K562 (cell line): ENCODE data around the gene SLC39A11. TPM values are rescaled to one million over a fixed set of nuclear protein-coding genes. Genes with fewer than 3 reads are reported as not detected.

Experiments
- ATAC-seq: fragments of 200-7000 bp; cut with Tn5 transposase; 3 replicates; pipeline ENCODE4 v1.9.1; 2020; ENCODE audit warnings: moderate library complexity
- BruUV-seq: library from RNA; stranded (reverse); fragments of 400-500 nt; replicated peaks from 2 replicates; lab custom pipeline; 2021; lab: Mats Ljungman, UMichigan
- CTCF ChIA-PET: fragments of 300-600 bp; formaldehyde crosslinking; extraction: SDS; loops from one replicate; lab custom pipeline; 2021; ENCODE audit warnings: low intra/inter-chr PET ratio; lab: Yijun Ruan, JAX
- POLR2A ChIA-PET: fragments of 300-600, 350-650 bp; sonication (Branson Sonifier 250); formaldehyde crosslinking; extraction: SDS; loops from one replicate; lab custom pipeline; 2021; ENCODE audit warnings: antibody characterized with exemption, inconsistent platforms; lab: Yijun Ruan, JAX
- DNase-seq, 4 experiments: peaks; one replicate each; pipeline versions ENCODE4 v3.0.0 to v3.0.0-alpha.2; 2011 to 2018; ENCODE audit warnings: low spot score in 3 of 4, mixed read lengths in 3 of 4; ENCODE audit errors: extremely low read depth in 1 of 4
- FAIRE-seq: peaks from 2 replicates; lab custom pipeline; 2011; peaks lifted over from hg19 to GRCh38; lab: Jason Lieb, UNC
- H2AFZ ChIP-seq: 2 replicates; pipeline ENCODE4 v1.6.0; 2011; ENCODE audit warnings: low read depth, low read length, control low read depth, inconsistent platforms
- H3K27ac ChIP-seq: fragments of 200-600 bp; 3 replicates; pipeline ENCODE4 v1.8.0; 2011; ENCODE audit warnings: low read depth, mild to moderate bottlenecking, control low read depth, inconsistent platforms, low read length, moderate library complexity, mixed read lengths; ENCODE audit errors: extremely low read depth
- H3K27me3 ChIP-seq, 2 experiments: fragments of 300-600 bp in 1 of 2; 2 replicates in 1 of 2; 3 replicates in 1 of 2; pipeline versions ENCODE4 v1.6.0 to v1.8.0; 2011; ENCODE audit warnings: inconsistent platforms in 2 of 2, low read length in 2 of 2, mild to moderate bottlenecking in 1 of 2, mixed read lengths in 1 of 2, moderate library complexity in 1 of 2; ENCODE audit not compliant: control insufficient read depth in 2 of 2, insufficient read depth in 2 of 2
- H3K36me3 ChIP-seq: fragments of 300-600 bp; 3 replicates; pipeline ENCODE4 v1.8.0; 2011; ENCODE audit warnings: mild to moderate bottlenecking, low read length, inconsistent platforms; ENCODE audit not compliant: control insufficient read depth, insufficient read depth
- H3K4me1 ChIP-seq, 2 experiments: fragments of 200-600 bp in 1 of 2; replicated peaks in 1 of 2; 2 replicates in 1 of 2; 3 replicates in 1 of 2; pipeline versions ENCODE4 v1.5.1 to v1.8.0; 2011; ENCODE audit warnings: inconsistent platforms in 2 of 2, low read length in 2 of 2, mild to moderate bottlenecking in 1 of 2, mixed read lengths in 1 of 2, moderate library complexity in 1 of 2; ENCODE audit not compliant: control insufficient read depth in 2 of 2, insufficient read depth in 2 of 2
- H3K4me2 ChIP-seq: 2 replicates; pipeline ENCODE4 v1.6.1; 2011; ENCODE audit warnings: low read length, control low read depth, inconsistent platforms, mixed read lengths; ENCODE audit not compliant: insufficient read depth
- H3K4me3 ChIP-seq: fragments of 200-600 bp; sonication (generic), shearing (Covaris generic); 2 replicates; pipeline ENCODE4 v1.5.1; 2016; ENCODE audit warnings: control low read depth, inconsistent platforms
- H3K79me2 ChIP-seq: fragments of 200-600 bp; 3 replicates; pipeline ENCODE4 v1.8.0; 2011; ENCODE audit warnings: low read length, inconsistent platforms; ENCODE audit not compliant: control insufficient read depth, insufficient read depth
- H3K9ac ChIP-seq, 2 experiments: 2 replicates each; pipeline versions ENCODE4 v1.6.0 to v1.6.1; 2011; ENCODE audit warnings: low read depth in 2 of 2, low read length in 2 of 2, control low read depth in 1 of 2, inconsistent platforms in 1 of 2, mild to moderate bottlenecking in 1 of 2, mixed read lengths in 1 of 2; ENCODE audit not compliant: insufficient read depth in 1 of 2
- H3K9me1 ChIP-seq: one replicate; pipeline ENCODE4 v1.6.0; 2011; ENCODE audit warnings: inconsistent platforms, mild to moderate bottlenecking, low read length, moderate library complexity; ENCODE audit not compliant: control insufficient read depth, insufficient read depth
- H3K9me3 ChIP-seq: replicated peaks from 2 replicates; pipeline ENCODE4 v1.5.1; 2011; ENCODE audit warnings: low read depth, low read length, inconsistent platforms; ENCODE audit not compliant: control insufficient read depth, insufficient read depth
- H4K20me1 ChIP-seq: replicated peaks from 2 replicates; pipeline ENCODE4 v1.6.1; 2011; ENCODE audit warnings: low read length, inconsistent platforms, mixed read lengths; ENCODE audit not compliant: control insufficient read depth, insufficient read depth
- FUS ChIP-seq: fragments of 200-400 bp; formaldehyde crosslinking; optimal IDR thresholded peaks from 2 replicates; pipeline ENCODE3; 2017; ENCODE audit warnings: low read depth, low read length
- MXI1 ChIP-seq: IDR thresholded peaks from 2 replicates; pipeline ENCODE4 v1.6.1; 2011; ENCODE audit warnings: low read depth, mild to moderate bottlenecking, improper control_type of control experiment, low read length
- NEUROD1 ChIP-seq: fragments of 150-350 bp; IDR thresholded peaks from 2 replicates; pipeline ENCODE4 v1.6.1; 2014; ENCODE audit warnings: borderline replicate concordance, low read length, low read depth; ENCODE audit not compliant: partially characterized antibody
- SRF ChIP-seq, 2 experiments: fragments of 250-450, 450-650 bp in 1 of 2; sonication (Bioruptor Pico) in 1 of 2; sonication (generic) in 1 of 2; formaldehyde crosslinking; IDR thresholded peaks; 2 replicates each; pipeline versions ENCODE4 v1.5.0 to v1.5.1; 2020 to 2022; ENCODE audit warnings: mild to moderate bottlenecking in 1 of 2, missing genetic modification reagents in 1 of 2
- TEAD4 ChIP-seq, 2 experiments: sonication (generic) in 1 of 2; formaldehyde crosslinking in 1 of 2; IDR thresholded peaks; 2 replicates each; pipeline versions ENCODE4 v1.6.1 to v1.8.0; 2012 to 2022; ENCODE audit warnings: borderline replicate concordance in 1 of 2, inconsistent platforms in 1 of 2, low read length in 1 of 2, mild to moderate bottlenecking in 1 of 2, missing genetic modification reagents in 1 of 2
- ZBED1 ChIP-seq: IDR thresholded peaks from 2 replicates; pipeline ENCODE4 v1.6.1; 2014
- WGBS: fragments of 100-300 bp; shearing (Covaris generic); methylation state at CpG from one replicate; pipeline ENCODE4 v1.1.6; 2016; ENCODE audit warnings: low coverage, mixed read lengths; ENCODE audit not compliant: insufficient coverage; ENCODE audit errors: missing lambda C conversion rate; 5-methylcytosine and 5-hydroxymethylcytosine counted together
- in situ Hi-C: fragments of 300-500 bp; cut with MboI; formaldehyde crosslinking; loops from 4 replicates; pipeline ENCODE4 v1.15.0; 2018; ENCODE audit warnings: inconsistent platforms, mixed read lengths
- intact Hi-C: fragments of 100-400 bp; cut with micrococcal nuclease; formaldehyde crosslinking; loops from 2 replicates; pipeline ENCODE4 v1.14.2; 2022
- polyA plus RNA-seq, 8 experiments: library from polyadenylated mRNA; depleted of rRNA in 4 of 8; stranded (reverse) in 5 of 8; unstranded in 3 of 8; fragments of >200 nt; fragmentation: Nextera tagmentation in 2 of 8; fragmentation: Illumina TruSeq in 1 of 8; extraction: Ambion mirVana in 2 of 8; extraction: Trizol in 1 of 8; gene quantifications; 2 replicates each; pipeline versions ENCODE4 v1.2.1 to v1.2.3, GENCODE V29; 2011 to 2014; ENCODE audit warnings: inconsistent platforms in 1 of 8, missing spikeins in 1 of 8
- total RNA-seq, 7 experiments: library from RNA; depleted of rRNA in 6 of 7; stranded (reverse); fragments of >200 nt in 6 of 7; fragmentation: Illumina TruSeq in 2 of 7; extraction: Trizol in 2 of 7; gene quantifications; 2 replicates each; pipeline versions ENCODE4 v1.2.1 to v1.2.3, GENCODE V29; 2011 to 2021; ENCODE audit warnings: low replicate concordance in 1 of 7
- TF ChIP-seq, protein P1 (sequence below): fragments of 450-650 bp; IDR thresholded peaks from 2 replicates; pipeline ENCODE4 v1.6.1; 2016; ENCODE audit warnings: antibody characterized with exemption

Gene SLC39A11
- total and polyA plus RNA-seq, 9 of the 15 experiments (the other 6 are each of a cell fraction or from before 2014, with no cell fraction given): 10.5 to 26.4 (median 13.4) TPM

DNA sequence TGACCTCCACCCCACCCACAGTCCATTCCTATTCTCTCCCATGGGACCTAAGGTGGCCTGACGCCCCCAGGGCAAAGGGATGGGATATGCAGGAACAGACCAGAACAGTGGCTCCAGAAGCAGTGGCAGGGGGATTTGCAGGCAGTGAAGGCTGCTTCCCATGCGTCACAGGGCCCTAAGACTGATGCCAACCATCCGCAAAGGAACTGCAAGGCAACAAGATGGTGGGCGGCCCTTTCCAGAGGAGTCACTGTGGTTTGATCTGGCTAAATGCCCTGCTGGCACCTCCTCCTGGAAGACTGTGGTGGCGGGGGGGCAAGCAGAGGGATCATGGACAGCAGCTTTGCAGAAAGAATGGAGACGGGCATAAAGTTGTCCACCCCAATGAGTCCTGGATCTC, 4.4 kb upstream of the SLC39A11 start:
- H3K4me3 ChIP-seq: no peak overlapping the region
- no peak for ATAC-seq
- no peak for FAIRE-seq
- no TSS peak for BruUV-seq
- ChIA-PET CTCF (no interaction called here), POLR2A (no interaction called here)
- H3K9me1 ChIP-seq: no peaks in the 10 kb centered on the region
- H3K79me2 ChIP-seq: peaks cover 6% of the 10 kb centered on the region; the same call in 2 of the 3 replicates
- WGBS: 23% methylated on average over 6 of the region's 6 CpGs
- TF ChIP-seq, protein P1, sequence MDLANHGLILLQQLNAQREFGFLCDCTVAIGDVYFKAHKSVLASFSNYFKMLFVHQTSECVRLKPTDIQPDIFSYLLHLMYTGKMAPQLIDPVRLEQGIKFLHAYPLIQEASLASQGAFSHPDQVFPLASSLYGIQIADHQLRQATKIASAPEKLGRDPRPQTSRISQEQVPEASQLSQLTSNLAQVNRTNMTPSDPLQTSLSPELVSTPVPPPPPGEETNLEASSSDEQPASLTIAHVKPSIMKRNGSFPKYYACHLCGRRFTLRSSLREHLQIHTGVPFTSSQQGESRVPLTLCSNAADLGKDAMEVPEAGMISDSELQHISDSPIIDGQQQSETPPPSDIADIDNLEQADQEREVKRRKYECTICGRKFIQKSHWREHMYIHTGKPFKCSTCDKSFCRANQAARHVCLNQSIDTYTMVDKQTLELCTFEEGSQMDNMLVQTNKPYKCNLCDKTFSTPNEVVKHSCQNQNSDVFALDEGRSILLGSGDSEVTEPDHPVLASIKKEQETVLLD: no peak
- TF ChIP-seq TEAD4 (IDR thresholded peaks at IDR 0.05; ENCODE audit: low read length): no peak
- TF ChIP-seq TEAD4 (CRISPR knock-in tag; IDR thresholded peaks at IDR 0.05; ENCODE audit: borderline replicate concordance): no peak
- no peak for TF ChIP-seq NEUROD1
- no peak for TF ChIP-seq SRF (CRISPR knock-in tag; IDR thresholded peaks at IDR 0.05)
- no peak for TF ChIP-seq FUS
- no peak for TF ChIP-seq MXI1
- TF ChIP-seq ZBED1: no peak
- in situ Hi-C loops: no loop called here
- intact Hi-C loops: loop anchor here (10.0 kb wide), 1 partner anchor 112 kb away; no protein-coding TSS in a partner anchor
- H3K9me3 ChIP-seq: no peaks in the 10 kb centered on the region
- H4K20me1 ChIP-seq: no peaks in the 10 kb centered on the region
- H2AFZ ChIP-seq: no peak overlapping the region
- DNase-seq: no peak
- H3K27ac ChIP-seq: no peak overlapping the region
- no peak overlapping the region for H3K9ac ChIP-seq
- H3K4me2 ChIP-seq: no peak overlapping the region
- no peaks in the 10 kb centered on the region for H3K36me3 ChIP-seq
- H3K27me3 ChIP-seq: peaks cover 21 to 44% of the 10 kb centered on the region in 2 experiments
- H3K4me1 ChIP-seq: peaks cover under 1 to 8% of the 10 kb centered on the region in 2 experiments; a peak in 3 of 5 replicates
